Aorta (tissue), 5 donors: ENCODE results near the gene OR2T12. TPM values are rescaled to one million over a fixed set of nuclear protein-coding genes. Genes with fewer than 3 reads are reported as not detected.
"Not testable (repeated sequence)": the region's sequence is repeated elsewhere in the genome, so short reads cannot be mapped to it uniquely, and the experiment has no call there.

ENCODE experiments used
- ATAC-seq: fragments of 200-7000 bp; cut with Tn5 transposase; one replicate; pipeline ENCODE4 v1.9.1; 2022; ENCODE audit warnings: moderate library complexity; ENCODE audit not compliant: low FRiP score
- DNase-seq, 2 donors: peaks; one replicate each; pipeline ENCODE4 v3.0.0-alpha.2; 2020
- H3K27ac ChIP-seq, 2 donors: one replicate each; pipeline ENCODE4 v1.5.1; 2013; ENCODE audit warnings: low read length in 2 of 2, mild to moderate bottlenecking in 2 of 2, moderate library complexity in 2 of 2, control low read depth in 1 of 2, inconsistent platforms in 1 of 2, low read depth in 1 of 2
- H3K27me3 ChIP-seq, 2 donors: one replicate each; pipeline ENCODE4 v1.6.1; 2013; ENCODE audit warnings: control low read depth in 1 of 2, low read length in 1 of 2, mild to moderate bottlenecking in 1 of 2, moderate library complexity in 1 of 2; ENCODE audit not compliant: insufficient read depth in 2 of 2, control insufficient read depth in 1 of 2
- H3K36me3 ChIP-seq, 2 donors: one replicate each; pipeline ENCODE4 v1.6.1; 2013; ENCODE audit warnings: control low read depth in 1 of 2, low read length in 1 of 2, mild to moderate bottlenecking in 1 of 2; ENCODE audit not compliant: insufficient read depth in 2 of 2, control insufficient read depth in 1 of 2
- H3K4me1 ChIP-seq, 2 donors: one replicate each; pipeline ENCODE4 v1.6.1; 2013; ENCODE audit warnings: low read length in 2 of 2, control low read depth in 1 of 2, mild to moderate bottlenecking in 1 of 2, moderate library complexity in 1 of 2; ENCODE audit not compliant: insufficient read depth in 2 of 2, control insufficient read depth in 1 of 2
- H3K4me3 ChIP-seq, 2 donors: one replicate each; pipeline ENCODE4 v1.5.1; 2013; ENCODE audit warnings: low read length in 2 of 2, control low read depth in 1 of 2, mild to moderate bottlenecking in 1 of 2
- H3K9me3 ChIP-seq: one replicate; pipeline ENCODE4 v1.6.1; 2013; ENCODE audit warnings: mild to moderate bottlenecking, low read length; ENCODE audit not compliant: control insufficient read depth
- WGBS, 2 donors: extraction: QIAGEN DNeasy Blood & Tissue Kit; methylation state at CpG; one replicate each; pipeline ENCODE4 v1.1.7; 2013; 5-methylcytosine and 5-hydroxymethylcytosine counted together
- intact Hi-C, 2 donors: fragments of 100-400 bp; cut with DNase I; formaldehyde crosslinking; loops; one replicate each; pipeline versions ENCODE4 v1.14.2 to v1.15.0; 2022
- polyA plus RNA-seq, 2 donors: library from polyadenylated mRNA; stranded (reverse); fragments of 200-250 nt; gene quantifications; one replicate each; pipeline ENCODE4 v1.2.3, GENCODE V29; 2013
- total RNA-seq, 2 donors: library from RNA; stranded (reverse); fragmentation: NEBNext Ultra II Directional; extraction: Animal tissue kit (Norgen Biotek cat#: 25700); gene quantifications; one replicate each; pipeline ENCODE4 v1.2.1, GENCODE V29; 2021
- donor health status: healthy with polysubstance abuse.
- donor health status: Bipolar disorder and iron deficiency.
- donor health status: DM: no; HTN: no; CAD: no.
- donor health status: DM: no; HTN: no; CAD: no.
- donor health status: DM: yes; HTN: yes; CAD: no.

Gene OR2T12
- total and polyA plus RNA-seq, 4 donors = not detected

GRCh38 chr1:248277876-248278275 is 25.3 kb downstream of the OR2T12 start, which contains the start of gene OR2T33:
Gene OR2T33 (minus strand): TSS chr1:248277976. CDS start chr1:248273814, 4,162 bp downstream.
- intact Hi-C loops = no loop called here
- 51 to 53% methylated on average over 1 of the region's 1 CpG for WGBS, 2 donors
- Histone ChIP-seq H3K9me3 (peaks cover 2% of the 10 kb centered on the region), H3K4me3 (no peak within 1 kb of the TSS), H3K4me1 (no peaks in the 10 kb centered on the region), H3K27me3 (no peaks in the 10 kb centered on the region), H3K36me3 (no peaks in the 10 kb centered on the region), H3K27ac (no peak within 1 kb of the TSS)
- DNase-seq (no peak), ATAC-seq (no peak)

DNA sequence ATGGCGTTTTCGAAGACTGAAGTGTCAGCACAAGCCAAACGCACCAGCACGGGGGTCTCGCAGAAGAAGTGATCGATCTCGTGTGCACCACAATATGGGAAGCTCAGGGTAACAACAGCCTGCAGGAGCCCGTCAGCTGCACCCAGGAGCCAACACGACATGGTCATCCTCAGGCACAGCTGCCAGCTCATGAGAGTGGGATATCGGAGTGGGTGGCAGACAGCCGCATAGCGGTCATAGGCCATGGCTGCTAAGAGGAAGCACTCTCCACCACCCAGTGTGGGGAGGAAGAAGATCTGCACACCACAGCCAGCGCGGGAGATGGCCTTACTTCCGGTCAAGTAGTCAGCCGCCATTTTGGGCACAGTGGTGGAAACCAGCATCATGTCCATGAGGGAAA is 30.0 kb downstream of the OR2T12 start:
- H3K9me3 ChIP-seq, intact Hi-C loops, H3K27me3 ChIP-seq, H3K4me1 ChIP-seq, H3K4me3 ChIP-seq, H3K36me3 ChIP-seq, H3K27ac ChIP-seq: not testable (repeated sequence)
- 74 to 85% methylated on average over 8 to 16 of the region's 16 CpGs for WGBS, 2 donors
- peak; percentile 63 for ATAC-seq
- peak in 1 of 2 donors; percentile 30 for DNase-seq

- Histone ChIP-seq H3K4me3 (no peak overlapping the region), H3K36me3 (no peaks in the 10 kb centered on the region), H3K9me3 (no peaks in the 10 kb centered on the region), H3K27ac (no peak overlapping the region), H3K4me1 (no peaks in the 10 kb centered on the region), H3K27me3 (no peaks in the 10 kb centered on the region)
- ATAC-seq (no peak), DNase-seq (no peak)
- WGBS, 2 donors = 63 to 66% methylated on average over 4 of the region's 4 CpGs
- intact Hi-C loops = no loop called here
These were observed 35.0 kb downstream of the OR2T12 start for GRCh38 chr1:248268178-248268577.

GRCh38 chr1:248259309-248259708 is 43.9 kb downstream of the OR2T12 start:
- not testable (repeated sequence) for H3K36me3 ChIP-seq
- WGBS, 2 donors = 63 to 74% methylated on average over 1 of the region's 1 CpG

GRCh38 chr1:248243204-248243603 is 60.0 kb downstream of the OR2T12 start:
- Histone ChIP-seq H3K27ac (no peak overlapping the region), H3K36me3 (no peaks in the 10 kb centered on the region), H3K9me3 (no peaks in the 10 kb centered on the region), H3K27me3 (no peaks in the 10 kb centered on the region), H3K4me3 (no peak overlapping the region), H3K4me1 (no peaks in the 10 kb centered on the region)
- intact Hi-C loops = no loop called here
- DNase-seq = no peak
- no peak for ATAC-seq
- 10 to 16% methylated on average over 14 of the region's 14 CpGs for WGBS, 2 donors

More at GRCh38 chr1:248259309-248259708, 43.9 kb downstream of the OR2T12 start:
- H3K27me3 ChIP-seq, ATAC-seq, DNase-seq, H3K27ac ChIP-seq, H3K4me3 ChIP-seq, H3K9me3 ChIP-seq, intact Hi-C loops, H3K4me1 ChIP-seq: not testable (repeated sequence)

Other genes starting within 250 kb of the OR2T12 start
- gene OR2L13, start 208.2 kb downstream of the OR2T12 start, total RNA-seq = not detected
- not detected for gene OR2L13, start 208.2 kb downstream of the OR2T12 start, polyA plus RNA-seq
- not detected for gene OR2M5, start 158.3 kb downstream of the OR2T12 start, total RNA-seq
- not detected for gene OR2M5, start 158.3 kb downstream of the OR2T12 start, polyA plus RNA-seq
- not detected for gene OR2M2, start 128.6 kb downstream of the OR2T12 start, total RNA-seq
- not detected for gene OR2M2, start 128.6 kb downstream of the OR2T12 start, polyA plus RNA-seq
- gene OR2M3, start 106.2 kb downstream of the OR2T12 start, total RNA-seq = not detected
- gene OR2M3, start 106.2 kb downstream of the OR2T12 start, polyA plus RNA-seq = not detected
- gene OR2M4, start 72.0 kb downstream of the OR2T12 start, total RNA-seq = not detected
- not detected for gene OR2M4, start 72.0 kb downstream of the OR2T12 start, polyA plus RNA-seq
- not detected for gene OR2T33, start 25.4 kb downstream of the OR2T12 start, total RNA-seq
- not detected for gene OR2T33, start 25.4 kb downstream of the OR2T12 start, polyA plus RNA-seq
- gene OR2M7, start 21.1 kb upstream of the OR2T12 start, total RNA-seq = not detected
- not detected for gene OR2M7, start 21.1 kb upstream of the OR2T12 start, polyA plus RNA-seq
- gene OR14C36, start 45.4 kb upstream of the OR2T12 start, total RNA-seq = not detected
- gene OR14C36, start 45.4 kb upstream of the OR2T12 start, polyA plus RNA-seq = not detected
- not detected for gene OR2T4, start 58.2 kb upstream of the OR2T12 start, total RNA-seq
- not detected for gene OR2T4, start 58.2 kb upstream of the OR2T12 start, polyA plus RNA-seq
- not detected for gene OR2T6, start 72.3 kb upstream of the OR2T12 start, total RNA-seq
- gene OR2T6, start 72.3 kb upstream of the OR2T12 start, polyA plus RNA-seq = under 1 TPM in 1 of 2 donors, not detected in 1; 0.13 TPM
- not detected for gene OR2T1, start 99.6 kb upstream of the OR2T12 start, total RNA-seq
- under 1 TPM in 1 of 2 donors, not detected in 1; 0.63 TPM for gene OR2T1, start 99.6 kb upstream of the OR2T12 start, polyA plus RNA-seq
- not detected for gene OR2T2, start 142.2 kb upstream of the OR2T12 start, total RNA-seq
- gene OR2T2, start 142.2 kb upstream of the OR2T12 start, polyA plus RNA-seq = not detected
- not detected for gene OR2T3, start 169.9 kb upstream of the OR2T12 start, total RNA-seq
- gene OR2T3, start 169.9 kb upstream of the OR2T12 start, polyA plus RNA-seq = not detected
- not detected for gene OR2T5, start 185.2 kb upstream of the OR2T12 start, total RNA-seq
- not detected for gene OR2T5, start 185.2 kb upstream of the OR2T12 start, polyA plus RNA-seq
- not detected for gene OR2G6, start 204.6 kb upstream of the OR2T12 start, total RNA-seq
- not detected for gene OR2G6, start 204.6 kb upstream of the OR2T12 start, polyA plus RNA-seq